ENCODE measurements around the gene USP27X. TPM values are rescaled to one million over a fixed set of nuclear protein-coding genes. Genes with fewer than 3 reads are reported as not detected.

Gene USP27X
- total RNA-seq, 1 donor from 2014 or later, result 3.1 TPM

- ATAC-seq, result no peak
- H3K27me3 ChIP-seq (ENCODE audit: low read depth), result no peaks in the 10 kb centered on the region
- intact Hi-C loops (cut with DNase I), result no loop called here
- H3K36me3 ChIP-seq, result no peaks in the 10 kb centered on the region
- no peaks in the 10 kb centered on the region for H3K4me1 ChIP-seq
- no peaks in the 10 kb centered on the region for H3K9me3 ChIP-seq
- no peak for DNase-seq
- no peak for TF ChIP-seq CTCF (IDR thresholded peaks at IDR 0.05)
- no peak overlapping the region for H3K27ac ChIP-seq
- H3K4me3 ChIP-seq, result no peak overlapping the region
Measured at GRCh38 chrX:49921109-49921508, 41.8 kb downstream of the USP27X start.

- H3K27ac ChIP-seq, result peak within 1 kb of the TSS; percentile 78
Measured at GRCh38 chrX:49922291-49923241, 43.3 kb downstream of the USP27X start, which contains the start of gene CLCN5. Gene CLCN5, plus strand, starts transcription at chrX:49922596. Its CDS starts 2,703 bp downstream, at chrX:49925299.

GRCh38 chrX:49925176-49925575 is 45.9 kb downstream of the USP27X start:
- no peaks in the 10 kb centered on the region for H3K36me3 ChIP-seq
- no peaks in the 10 kb centered on the region for H3K27me3 ChIP-seq (ENCODE audit: low read depth)
- no peaks in the 10 kb centered on the region for H3K9me3 ChIP-seq
- intact Hi-C loops (cut with DNase I), result no loop called here
- H3K4me1 ChIP-seq, result no peaks in the 10 kb centered on the region
- no peak overlapping the region for H3K27ac ChIP-seq
- H3K4me3 ChIP-seq, result no peak overlapping the region
- no peak for TF ChIP-seq CTCF (IDR thresholded peaks at IDR 0.05)
- no peak for DNase-seq
- ATAC-seq, result no peak

More at GRCh38 chrX:49922291-49923241, 43.3 kb downstream of the USP27X start, which contains the start of gene CLCN5:
- Histone ChIP-seq H3K27me3 (ENCODE audit: low read depth) (no peaks in the 10 kb centered on the region), H3K4me1 (no peaks in the 10 kb centered on the region), H3K36me3 (no peaks in the 10 kb centered on the region), H3K9me3 (no peaks in the 10 kb centered on the region), H3K4me3 (peak within 1 kb of the TSS; percentile 75)
- DNase-seq, result peak; percentile 97
- ATAC-seq, result peak; percentile 99
- no peak for TF ChIP-seq CTCF (IDR thresholded peaks at IDR 0.05)
- intact Hi-C loops (cut with DNase I), result no loop called here

GRCh38 chrX:49930039-49930438 is 50.8 kb downstream of the USP27X start:
- no peaks in the 10 kb centered on the region for H3K4me1 ChIP-seq
- no peak overlapping the region for H3K4me3 ChIP-seq
- no peak overlapping the region for H3K27ac ChIP-seq
- H3K9me3 ChIP-seq, result no peaks in the 10 kb centered on the region
- no peaks in the 10 kb centered on the region for H3K36me3 ChIP-seq
- no peak for DNase-seq
- intact Hi-C loops (cut with DNase I), result no loop called here
- no peak for ATAC-seq
- no peaks in the 10 kb centered on the region for H3K27me3 ChIP-seq (ENCODE audit: low read depth)
- TF ChIP-seq CTCF (IDR thresholded peaks at IDR 0.05), result no peak

Other genes starting within 250 kb of the USP27X start
- not detected for gene PAGE1, start 183.5 kb upstream of the USP27X start, total RNA-seq
- not detected for gene PAGE4, start 50.2 kb upstream of the USP27X start, total RNA-seq
- gene CLCN5, start 43.1 kb downstream of the USP27X start, total RNA-seq, result 12.9 TPM

Measured in lower lobe of right lung (tissue), 2 donors.